ENCODE data around the gene XPO4. TPM values are rescaled to one million over a fixed set of nuclear protein-coding genes. Genes with fewer than 3 reads are reported as not detected.

Gene XPO4
- total and polyA plus RNA-seq, 2 of the 13 experiments (the other 11 are each of a cell fraction or from before 2014, with no cell fraction given) = 8.4 to 24.8 TPM

- TF ChIP-seq, protein P1, sequence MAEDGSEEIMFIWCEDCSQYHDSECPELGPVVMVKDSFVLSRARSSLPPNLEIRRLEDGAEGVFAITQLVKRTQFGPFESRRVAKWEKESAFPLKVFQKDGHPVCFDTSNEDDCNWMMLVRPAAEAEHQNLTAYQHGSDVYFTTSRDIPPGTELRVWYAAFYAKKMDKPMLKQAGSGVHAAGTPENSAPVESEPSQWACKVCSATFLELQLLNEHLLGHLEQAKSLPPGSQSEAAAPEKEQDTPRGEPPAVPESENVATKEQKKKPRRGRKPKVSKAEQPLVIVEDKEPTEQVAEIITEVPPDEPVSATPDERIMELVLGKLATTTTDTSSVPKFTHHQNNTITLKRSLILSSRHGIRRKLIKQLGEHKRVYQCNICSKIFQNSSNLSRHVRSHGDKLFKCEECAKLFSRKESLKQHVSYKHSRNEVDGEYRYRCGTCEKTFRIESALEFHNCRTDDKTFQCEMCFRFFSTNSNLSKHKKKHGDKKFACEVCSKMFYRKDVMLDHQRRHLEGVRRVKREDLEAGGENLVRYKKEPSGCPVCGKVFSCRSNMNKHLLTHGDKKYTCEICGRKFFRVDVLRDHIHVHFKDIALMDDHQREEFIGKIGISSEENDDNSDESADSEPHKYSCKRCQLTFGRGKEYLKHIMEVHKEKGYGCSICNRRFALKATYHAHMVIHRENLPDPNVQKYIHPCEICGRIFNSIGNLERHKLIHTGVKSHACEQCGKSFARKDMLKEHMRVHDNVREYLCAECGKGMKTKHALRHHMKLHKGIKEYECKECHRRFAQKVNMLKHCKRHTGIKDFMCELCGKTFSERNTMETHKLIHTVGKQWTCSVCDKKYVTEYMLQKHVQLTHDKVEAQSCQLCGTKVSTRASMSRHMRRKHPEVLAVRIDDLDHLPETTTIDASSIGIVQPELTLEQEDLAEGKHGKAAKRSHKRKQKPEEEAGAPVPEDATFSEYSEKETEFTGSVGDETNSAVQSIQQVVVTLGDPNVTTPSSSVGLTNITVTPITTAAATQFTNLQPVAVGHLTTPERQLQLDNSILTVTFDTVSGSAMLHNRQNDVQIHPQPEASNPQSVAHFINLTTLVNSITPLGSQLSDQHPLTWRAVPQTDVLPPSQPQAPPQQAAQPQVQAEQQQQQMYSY (CRISPR knock-in tag; IDR thresholded peaks at IDR 0.05) = 0 out of 2 replicates have a peak, but pooled peaks have one; percentile 21
- TF ChIP-seq KAT7 (CRISPR knock-in tag; IDR thresholded peaks at IDR 0.05; ENCODE audit: borderline replicate concordance) = peak; percentile 68; the same call in 1 of the 2 replicates
- no peak for TF ChIP-seq CHD4 (IDR thresholded peaks at IDR 0.05; ENCODE audit: borderline replicate concordance, low read length)
- TF ChIP-seq SRSF9 (IDR thresholded peaks at IDR 0.05; ENCODE audit: borderline replicate concordance, insufficient read depth, low read depth, low read length, poor library complexity, severe bottlenecking) = no peak
- peak; percentile 19; the same call in 1 of the 2 replicates for TF ChIP-seq HBP1 (CRISPR knock-in tag; IDR thresholded peaks at IDR 0.05; ENCODE audit: low read depth)
- no peak; the same call in 1 of the 2 replicates for TF ChIP-seq ZFY (CRISPR knock-in tag; IDR thresholded peaks at IDR 0.05)
- TF ChIP-seq KLF12 (CRISPR knock-in tag; IDR thresholded peaks at IDR 0.05; ENCODE audit: borderline replicate concordance) = 0 out of 2 replicates have a peak, but pooled peaks have one; percentile 36
- TF ChIP-seq, protein P2, sequence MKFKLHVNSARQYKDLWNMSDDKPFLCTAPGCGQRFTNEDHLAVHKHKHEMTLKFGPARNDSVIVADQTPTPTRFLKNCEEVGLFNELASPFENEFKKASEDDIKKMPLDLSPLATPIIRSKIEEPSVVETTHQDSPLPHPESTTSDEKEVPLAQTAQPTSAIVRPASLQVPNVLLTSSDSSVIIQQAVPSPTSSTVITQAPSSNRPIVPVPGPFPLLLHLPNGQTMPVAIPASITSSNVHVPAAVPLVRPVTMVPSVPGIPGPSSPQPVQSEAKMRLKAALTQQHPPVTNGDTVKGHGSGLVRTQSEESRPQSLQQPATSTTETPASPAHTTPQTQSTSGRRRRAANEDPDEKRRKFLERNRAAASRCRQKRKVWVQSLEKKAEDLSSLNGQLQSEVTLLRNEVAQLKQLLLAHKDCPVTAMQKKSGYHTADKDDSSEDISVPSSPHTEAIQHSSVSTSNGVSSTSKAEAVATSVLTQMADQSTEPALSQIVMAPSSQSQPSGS (CRISPR knock-in tag; IDR thresholded peaks at IDR 0.05) = no peak
- no peak for TF ChIP-seq DNMT3B (CRISPR knock-in tag; conservative IDR thresholded peaks at IDR 0.05)
- TF ChIP-seq NFAT5 (CRISPR knock-in tag; IDR thresholded peaks at IDR 0.05) = peak; percentile 63; the same call in 1 of the 2 replicates
- no peak for TF ChIP-seq GZF1 (CRISPR knock-in tag; IDR thresholded peaks at IDR 0.05)
- no peak for TF ChIP-seq TRIM24 (CRISPR knock-in tag; IDR thresholded peaks at IDR 0.05)
- 0 out of 2 replicates have a peak, but pooled peaks have one; percentile 11 for TF ChIP-seq ARNTL (CRISPR knock-in tag; IDR thresholded peaks at IDR 0.05)
- TF ChIP-seq MXI1 (IDR thresholded peaks at IDR 0.05; ENCODE audit: borderline replicate concordance, low read depth, low read length) = peak; percentile 93
- no peak for TF ChIP-seq ZNF382 (CRISPR knock-in tag; IDR thresholded peaks at IDR 0.05; ENCODE audit: borderline replicate concordance)
Measured at GRCh38 chr13:20901668-20902437, 693 bp downstream of the XPO4 start (continued).

All from HepG2 (cell line).